Measurements from ENCODE around the gene MAEL. TPM values are rescaled to one million over a fixed set of nuclear protein-coding genes. Genes with fewer than 3 reads are reported as not detected.
A peak's percentile ranks its signal among the peaks of the same experiment; 100 is the strongest.

The MAEL gene
- total RNA-seq, 3 donors from 2014 or later (not counting 1 experiment from before 2014, with no cell fraction given): 0.19 TPM; not detected in 2

DNA sequence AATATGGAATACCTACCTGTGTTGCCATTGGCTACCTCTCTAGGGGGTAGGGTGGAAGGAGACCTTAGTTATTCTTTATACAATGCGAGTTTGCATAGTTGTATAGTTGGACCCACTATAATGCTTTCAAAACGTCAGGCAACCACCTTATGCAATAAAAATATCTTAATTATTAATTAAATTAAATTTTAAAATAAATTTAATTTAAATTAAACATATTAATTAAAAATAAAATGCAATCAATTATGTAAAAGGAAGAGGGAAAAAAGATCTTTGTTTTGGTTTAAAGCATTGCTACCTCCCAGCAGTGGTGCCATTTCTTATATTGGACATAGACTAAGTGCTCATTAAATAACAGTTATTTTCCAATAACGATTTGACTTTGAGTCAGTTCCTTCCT, 78.8 kb downstream of the MAEL start:
- TF ChIP-seq, protein P1, sequence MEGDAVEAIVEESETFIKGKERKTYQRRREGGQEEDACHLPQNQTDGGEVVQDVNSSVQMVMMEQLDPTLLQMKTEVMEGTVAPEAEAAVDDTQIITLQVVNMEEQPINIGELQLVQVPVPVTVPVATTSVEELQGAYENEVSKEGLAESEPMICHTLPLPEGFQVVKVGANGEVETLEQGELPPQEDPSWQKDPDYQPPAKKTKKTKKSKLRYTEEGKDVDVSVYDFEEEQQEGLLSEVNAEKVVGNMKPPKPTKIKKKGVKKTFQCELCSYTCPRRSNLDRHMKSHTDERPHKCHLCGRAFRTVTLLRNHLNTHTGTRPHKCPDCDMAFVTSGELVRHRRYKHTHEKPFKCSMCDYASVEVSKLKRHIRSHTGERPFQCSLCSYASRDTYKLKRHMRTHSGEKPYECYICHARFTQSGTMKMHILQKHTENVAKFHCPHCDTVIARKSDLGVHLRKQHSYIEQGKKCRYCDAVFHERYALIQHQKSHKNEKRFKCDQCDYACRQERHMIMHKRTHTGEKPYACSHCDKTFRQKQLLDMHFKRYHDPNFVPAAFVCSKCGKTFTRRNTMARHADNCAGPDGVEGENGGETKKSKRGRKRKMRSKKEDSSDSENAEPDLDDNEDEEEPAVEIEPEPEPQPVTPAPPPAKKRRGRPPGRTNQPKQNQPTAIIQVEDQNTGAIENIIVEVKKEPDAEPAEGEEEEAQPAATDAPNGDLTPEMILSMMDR (IDR thresholded peaks at IDR 0.05): no peak
- H3K9me3 Mint-ChIP-seq: no peaks in the 10 kb centered on the region
- no peaks in the 10 kb centered on the region for H3K36me3 Mint-ChIP-seq
- Histone ChIP-seq H3K27ac (ENCODE audit: low read length) (no peak overlapping the region), H3K27me3 (ENCODE audit: control insufficient read depth, insufficient read depth, low read length) (no peaks in the 10 kb centered on the region), H3K36me3 (ENCODE audit: control insufficient read depth, insufficient read depth, low read length) (no peaks in the 10 kb centered on the region), H3K4me1 (ENCODE audit: control insufficient read depth, insufficient read depth, low read length) (peaks cover 8% of the 10 kb centered on the region), H3K9me3 (ENCODE audit: control insufficient read depth, insufficient read depth, low read length) (no peaks in the 10 kb centered on the region), H3K4me3 (ENCODE audit: low read length) (no peak overlapping the region)
- intact Hi-C loops (cut with micrococcal nuclease): loop anchor here (2.0 to 10.0 kb wide), 5 partner anchors 153 to 489 kb away; partner anchors contain the start of gene POU2F1
- no peak overlapping the region for H3K27ac Mint-ChIP-seq
- ATAC-seq (no peak), DNase-seq (no peak)
- no peaks in the 10 kb centered on the region for H3K27me3 Mint-ChIP-seq (ENCODE audit: low read depth in 2 of 2)
- H3K4me1 Mint-ChIP-seq: peaks cover 0 to 16% of the 10 kb centered on the region in 2 donors
- H3K4me3 Mint-ChIP-seq: no peak overlapping the region
- WGBS (ENCODE audit: insufficient coverage): no CpG with 5 or more reads among the region's 3 CpGs

DNA sequence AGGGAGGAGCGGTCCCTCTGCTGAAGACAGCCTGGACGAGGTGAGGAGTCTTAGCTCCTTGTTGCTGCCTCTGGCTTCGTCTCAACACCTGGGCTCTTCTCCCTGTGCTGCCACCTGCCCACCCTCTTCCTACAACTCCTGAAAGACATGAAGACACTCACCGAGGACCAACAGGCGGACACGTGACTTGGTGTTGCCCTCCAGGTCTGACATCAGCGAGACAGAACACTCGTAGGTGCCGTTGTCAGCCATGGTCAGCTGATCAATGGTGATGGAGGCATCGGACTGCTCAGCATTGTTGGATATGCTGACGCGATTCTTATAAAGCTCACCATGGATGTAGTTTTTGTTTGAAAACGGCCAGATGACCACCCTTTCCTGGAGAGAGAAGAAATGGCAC, 79.7 kb downstream of the MAEL start:
- intact Hi-C loops (cut with micrococcal nuclease): loop anchor here (5.0 to 10.0 kb wide), 3 partner anchors 336 to 489 kb away; no protein-coding TSS in a partner anchor
- TF ChIP-seq, protein P1 (IDR thresholded peaks at IDR 0.05): no peak
- no peaks in the 10 kb centered on the region for H3K9me3 Mint-ChIP-seq

DNA sequence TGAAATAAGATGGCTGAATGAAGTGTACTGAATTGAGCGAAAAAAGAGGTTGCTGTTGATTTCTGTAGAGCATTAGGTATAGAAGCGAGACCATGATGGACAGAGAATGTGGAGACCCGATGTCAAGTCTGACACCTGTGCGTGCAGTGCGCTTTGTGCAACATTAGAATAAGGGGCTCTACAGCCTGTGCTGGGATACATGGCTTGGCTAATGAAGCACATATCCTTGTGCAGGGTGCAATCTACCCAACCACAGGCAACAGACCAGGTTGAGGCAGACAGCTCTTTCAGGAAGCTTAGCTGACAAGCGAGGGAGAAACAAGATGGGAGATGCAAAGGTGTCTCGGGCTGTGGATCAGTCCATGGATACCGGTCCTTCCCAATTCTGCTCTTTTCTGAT, 82.2 kb downstream of the MAEL start:
- ATAC-seq (no peak), DNase-seq (peak in 1 of 2 donors; percentile 10)
- WGBS (ENCODE audit: insufficient coverage): 90% methylated on average over 8 of the region's 8 CpGs
- TF ChIP-seq, protein P1 (IDR thresholded peaks at IDR 0.05): no peak
- Mint-ChIP-seq H3K27me3 (ENCODE audit: low read depth in 2 of 2) (no peaks in the 10 kb centered on the region), H3K36me3 (no peaks in the 10 kb centered on the region), H3K9me3 (no peaks in the 10 kb centered on the region), H3K4me3 (no peak overlapping the region), H3K4me1 (peaks cover 14 to 37% of the 10 kb centered on the region in 2 donors), H3K27ac (peak overlapping the region in 1 of 2 donors; percentile 8)
- Histone ChIP-seq H3K4me1 (ENCODE audit: control insufficient read depth, insufficient read depth, low read length) (peaks cover 25% of the 10 kb centered on the region), H3K9me3 (ENCODE audit: control insufficient read depth, insufficient read depth, low read length) (no peaks in the 10 kb centered on the region), H3K27me3 (ENCODE audit: control insufficient read depth, insufficient read depth, low read length) (no peaks in the 10 kb centered on the region), H3K36me3 (ENCODE audit: control insufficient read depth, insufficient read depth, low read length) (no peaks in the 10 kb centered on the region), H3K27ac (ENCODE audit: low read length) (no peak overlapping the region), H3K4me3 (ENCODE audit: low read length) (no peak overlapping the region)
- intact Hi-C loops (cut with micrococcal nuclease): no loop called here

More for the DNA sequence above, 79.7 kb downstream of the MAEL start:
- WGBS (ENCODE audit: insufficient coverage): 91% methylated on average over 13 of the region's 13 CpGs
- H3K27me3 ChIP-seq (ENCODE audit: control insufficient read depth, insufficient read depth, low read length): no peaks in the 10 kb centered on the region
- Mint-ChIP-seq H3K4me3 (no peak overlapping the region), H3K27ac (no peak overlapping the region), H3K36me3 (no peaks in the 10 kb centered on the region), H3K4me1 (peaks cover 0 to 16% of the 10 kb centered on the region in 2 donors), H3K27me3 (ENCODE audit: low read depth in 2 of 2) (no peaks in the 10 kb centered on the region)
- H3K36me3 ChIP-seq (ENCODE audit: control insufficient read depth, insufficient read depth, low read length): no peaks in the 10 kb centered on the region
- ATAC-seq (no peak), DNase-seq (peak in 1 of 2 donors; percentile 10)
- no peak overlapping the region for H3K27ac ChIP-seq (ENCODE audit: low read length)
- no peaks in the 10 kb centered on the region for H3K9me3 ChIP-seq (ENCODE audit: control insufficient read depth, insufficient read depth, low read length)
- H3K4me1 ChIP-seq (ENCODE audit: control insufficient read depth, insufficient read depth, low read length): peaks cover 8% of the 10 kb centered on the region
- H3K4me3 ChIP-seq (ENCODE audit: low read length): no peak overlapping the region

Other genes with a start within 250 kb of the MAEL start
- 10 to 100 TPM; 14.2 to 19.7 (median 19.2) TPM for gene POGK, start 149.8 kb upstream of the MAEL start, total RNA-seq
- 10 to 100 TPM; 11.7 to 13.7 (median 12.5) TPM for gene TADA1, start 113.0 kb upstream of the MAEL start, total RNA-seq
- gene ILDR2, start 13.7 kb upstream of the MAEL start, total RNA-seq: 1 to 10 TPM; 2.4 to 4.3 (median 2.8) TPM
- gene GPA33, start 101.1 kb downstream of the MAEL start, total RNA-seq: 1 to 10 TPM; 2.9 to 4.6 (median 4.5) TPM
- not detected for gene STYXL2, start 104.8 kb downstream of the MAEL start, total RNA-seq
- 10 to 100 TPM; 39.8 to 44.6 (median 40.9) TPM for gene POU2F1, start 231.6 kb downstream of the MAEL start, total RNA-seq

Measured in natural killer cell (primary cell).